CD14-positive monocyte (primary cell): ENCODE data around the gene MAP1LC3B. TPM values are rescaled to one million over a fixed set of nuclear protein-coding genes. Genes with fewer than 3 reads are reported as not detected.

Experiments used
- DNase-seq, 3 donors: peaks; one replicate each; pipeline ENCODE4 v3.0.0-alpha.2; 2011 to 2022
- H2AFZ ChIP-seq: 2 replicates; pipeline ENCODE4 v1.6.0; 2012; ENCODE audit warnings: mild to moderate bottlenecking, low read depth, low read length, inconsistent platforms; ENCODE audit not compliant: insufficient read depth, poor library complexity, severe bottlenecking
- H3K27ac ChIP-seq, 2 donors: 1 replicate in 1 of 2; 2 replicates in 1 of 2; pipeline ENCODE4 v1.5.1; 2012 to 2013; ENCODE audit warnings: low read length in 2 of 2, control low read depth in 1 of 2, inconsistent platforms in 1 of 2, low read depth in 1 of 2, mild to moderate bottlenecking in 1 of 2
- H3K27me3 ChIP-seq, 2 donors: one replicate each; pipeline versions ENCODE4 v1.6.0 to v1.6.1; 2011 to 2013; ENCODE audit warnings: low read length in 2 of 2; ENCODE audit not compliant: control insufficient read depth in 2 of 2, insufficient read depth in 2 of 2
- H3K36me3 ChIP-seq, 2 donors: replicated peaks in 1 of 2; 1 replicate in 1 of 2; 2 replicates in 1 of 2; pipeline versions ENCODE4 v1.5.1 to v1.6.1; 2012 to 2013; ENCODE audit warnings: low read length in 2 of 2, control low read depth in 1 of 2, inconsistent platforms in 1 of 2, mild to moderate bottlenecking in 1 of 2; ENCODE audit not compliant: insufficient read depth in 2 of 2, control insufficient read depth in 1 of 2
- H3K4me1 ChIP-seq, 2 donors: 1 replicate in 1 of 2; 2 replicates in 1 of 2; pipeline versions ENCODE4 v1.5.1 to v1.6.1; 2012 to 2013; ENCODE audit warnings: low read length in 2 of 2, control low read depth in 1 of 2, inconsistent platforms in 1 of 2, mild to moderate bottlenecking in 1 of 2, moderate library complexity in 1 of 2; ENCODE audit not compliant: insufficient read depth in 2 of 2, control insufficient read depth in 1 of 2
- H3K4me2 ChIP-seq: replicated peaks from 2 replicates; pipeline ENCODE3; 2012; ENCODE audit warnings: low read length, moderate library complexity, mild to moderate bottlenecking; ENCODE audit not compliant: poor library complexity, severe bottlenecking; ENCODE audit errors: extremely low read depth
- H3K4me3 ChIP-seq, 3 experiments: fragments of 200-600 bp in 1 of 3; sonication (generic) in 1 of 3; replicated peaks in 1 of 3; 1 replicate in 2 of 3; 2 replicates in 1 of 3; pipeline ENCODE4 v1.5.1; 2011 to 2013; ENCODE audit warnings: low read length in 3 of 3, mild to moderate bottlenecking in 3 of 3, control low read depth in 2 of 3, low read depth in 2 of 3, inconsistent platforms in 1 of 3, moderate library complexity in 1 of 3
- H3K79me2 ChIP-seq: 2 replicates; pipeline ENCODE4 v1.6.0; 2012; ENCODE audit warnings: mild to moderate bottlenecking, control low read depth, inconsistent platforms, low read length, moderate library complexity; ENCODE audit not compliant: insufficient read depth
- H3K9ac ChIP-seq: 2 replicates; pipeline ENCODE4 v1.6.0; 2017; ENCODE audit warnings: low read length, mild to moderate bottlenecking; ENCODE audit not compliant: insufficient read depth, poor library complexity, severe bottlenecking
- H3K9me3 ChIP-seq, 2 donors: replicated peaks in 1 of 2; 1 replicate in 1 of 2; 2 replicates in 1 of 2; pipeline versions ENCODE4 v1.5.1 to v1.6.1; 2012 to 2013; ENCODE audit warnings: low read length in 2 of 2, control low read depth in 1 of 2; ENCODE audit not compliant: control insufficient read depth in 1 of 2, insufficient read depth in 1 of 2
- H4K20me1 ChIP-seq: 2 replicates; pipeline ENCODE4 v1.6.0; 2012; ENCODE audit warnings: mild to moderate bottlenecking, low read length, control low read depth, moderate library complexity; ENCODE audit not compliant: insufficient read depth
- H3K27ac Mint-ChIP-seq, 7 donors: one replicate each; pipeline ENCODE4 v1.8.0; 2020; ENCODE audit warnings: mild to moderate bottlenecking in 7 of 7, mixed read lengths in 7 of 7, moderate library complexity in 6 of 7, inconsistent platforms in 2 of 7
- H3K27me3 Mint-ChIP-seq, 3 donors: one replicate each; pipeline ENCODE4 v1.8.0; 2021 to 2022; ENCODE audit warnings: low read depth in 3 of 3, mild to moderate bottlenecking in 3 of 3, mixed read lengths in 3 of 3, moderate library complexity in 3 of 3, inconsistent platforms in 1 of 3
- H3K36me3 Mint-ChIP-seq, 2 donors: one replicate each; pipeline ENCODE4 v1.8.0; 2020; ENCODE audit warnings: mixed read lengths in 2 of 2, inconsistent platforms in 1 of 2, mild to moderate bottlenecking in 1 of 2
- H3K4me1 Mint-ChIP-seq: one replicate; pipeline ENCODE4 v1.8.0; 2020; ENCODE audit warnings: mild to moderate bottlenecking, mixed read lengths
- H3K4me3 Mint-ChIP-seq, 2 donors: one replicate each; pipeline ENCODE4 v1.8.0; 2020; ENCODE audit warnings: mild to moderate bottlenecking in 2 of 2, mixed read lengths in 2 of 2, moderate library complexity in 1 of 2
- H3K9me3 Mint-ChIP-seq, 7 donors: one replicate each; pipeline ENCODE4 v1.8.0; 2020 to 2022; ENCODE audit warnings: mixed read lengths in 7 of 7, mild to moderate bottlenecking in 6 of 7, moderate library complexity in 6 of 7, inconsistent platforms in 2 of 7
- CTCF ChIP-seq: fragments of 200-600 bp; IDR thresholded peaks from one replicate; pipeline ENCODE4 v1.8.0; 2022; ENCODE audit warnings: antibody characterized with exemption, mild to moderate bottlenecking
- WGBS: methylation state at CpG from one replicate; pipeline ENCODE4 v1.1.5; 2013; ENCODE audit warnings: missing lambda C conversion rate; ENCODE audit not compliant: insufficient coverage; 5-methylcytosine and 5-hydroxymethylcytosine counted together
- intact Hi-C, 2 donors: fragments of 100-400 bp; cut with micrococcal nuclease; formaldehyde crosslinking; loops; one replicate each; pipeline versions ENCODE4 v1.15.0 to v1.15.1; 2023
- polyA plus RNA-seq, 3 donors: library from polyadenylated mRNA; depleted of rRNA in 1 of 3; unstranded in 2 of 3; stranded (reverse) in 1 of 3; fragments of 300-500 nt in 2 of 3; fragments of >200 nt in 1 of 3; fragmentation: Illumina TruSeq in 2 of 3; gene quantifications; 1 replicate in 2 of 3; 2 replicates in 1 of 3; pipeline ENCODE4 v1.2.3, GENCODE V29; 2012 to 2021

Gene MAP1LC3B
- polyA plus RNA-seq, 3 donors: 102 to 147 (median 140) TPM

GRCh38 chr16:87372305-87372704 is 19.8 kb upstream of the MAP1LC3B start:
- Histone ChIP-seq H3K27me3 (peaks cover 50 to 69% of the 10 kb centered on the region in 2 donors), H4K20me1 (peaks cover 94% of the 10 kb centered on the region), H3K79me2 (no peaks in the 10 kb centered on the region), H3K9ac (no peak overlapping the region), H3K4me2 (no peak overlapping the region), H3K36me3 (peaks cover 0 to 2% of the 10 kb centered on the region in 2 donors), H3K4me1 (peaks cover 16 to 18% of the 10 kb centered on the region in 2 donors), H2AFZ (no peak overlapping the region), H3K4me3 (no peak overlapping the region), H3K9me3 (peaks cover 0 to 13% of the 10 kb centered on the region in 2 donors), H3K27ac (no peak overlapping the region)
- no peak for TF ChIP-seq CTCF
- Mint-ChIP-seq H3K27me3 (peaks cover 66 to 86% (median 83%) of the 10 kb centered on the region in 3 donors), H3K4me1 (peaks cover 27% of the 10 kb centered on the region), H3K4me3 (peak overlapping the region in 1 of 2 donors; percentile 71), H3K9me3 (peaks cover 0 to 20% (median 8%) of the 10 kb centered on the region in 7 donors), H3K27ac (no peak overlapping the region), H3K36me3 (peaks cover 18 to 30% of the 10 kb centered on the region in 2 donors)
- no peak for DNase-seq
- intact Hi-C loops: no loop called here
- WGBS: 100% methylated on average over 2 of the region's 4 CpGs

GRCh38 chr16:87374313-87374712 is 17.8 kb upstream of the MAP1LC3B start:
- no peak for TF ChIP-seq CTCF
- Histone ChIP-seq H3K36me3 (no peaks in the 10 kb centered on the region), H3K27ac (no peak overlapping the region), H2AFZ (no peak overlapping the region), H3K79me2 (no peaks in the 10 kb centered on the region), H4K20me1 (peaks cover 82% of the 10 kb centered on the region), H3K4me1 (peaks cover under 1 to 3% of the 10 kb centered on the region in 2 donors), H3K9ac (no peak overlapping the region), H3K9me3 (peaks cover 0 to 7% of the 10 kb centered on the region in 2 donors), H3K4me2 (no peak overlapping the region), H3K27me3 (peaks cover 40 to 58% of the 10 kb centered on the region in 2 donors), H3K4me3 (no peak overlapping the region)
- Mint-ChIP-seq H3K27me3 (peaks cover 49 to 81% (median 70%) of the 10 kb centered on the region in 3 donors), H3K4me3 (peak overlapping the region in 1 of 2 donors; percentile 82), H3K4me1 (peaks cover 12% of the 10 kb centered on the region), H3K27ac (no peak overlapping the region), H3K36me3 (peaks cover 16 to 25% of the 10 kb centered on the region in 2 donors), H3K9me3 (peaks cover 0 to 19% (median 4%) of the 10 kb centered on the region in 7 donors)
- intact Hi-C loops: no loop called here
- WGBS: 100% methylated on average over 7 of the region's 13 CpGs
- no peak for DNase-seq
